Tibial nerve (tissue), 4 donors: ENCODE results near the gene NKX2-3. TPM values are rescaled to one million over a fixed set of nuclear protein-coding genes. Genes with fewer than 3 reads are reported as not detected.

Source experiments
- DNase-seq, 2 donors: peaks; one replicate each; pipeline ENCODE4 v3.0.0-alpha.2; 2019; ENCODE audit warnings: low spot score in 2 of 2
- H3K27ac ChIP-seq, 4 donors: fragments of 200-600 bp; sonication (generic) in 3 of 4; one replicate each; pipeline ENCODE4 v1.5.1; 2017 to 2019; ENCODE audit warnings: mild to moderate bottlenecking in 1 of 4
- H3K27me3 ChIP-seq, 2 donors: fragments of 200-600 bp; sonication (generic) in 1 of 2; one replicate each; pipeline versions ENCODE4 v1.5.1 to v1.6.0; 2017 to 2019
- H3K36me3 ChIP-seq, 3 donors: fragments of 200-600 bp; sonication (generic); one replicate each; pipeline ENCODE4 v1.5.1; 2018 to 2019
- H3K4me1 ChIP-seq, 4 donors: fragments of 200-600 bp; sonication (generic) in 3 of 4; one replicate each; pipeline ENCODE4 v1.5.1; 2017 to 2019
- H3K4me3 ChIP-seq, 4 donors: fragments of 200-600 bp; sonication (generic) in 3 of 4; one replicate each; pipeline ENCODE4 v1.5.1; 2017 to 2019; ENCODE audit warnings: mild to moderate bottlenecking in 1 of 4, moderate library complexity in 1 of 4
- H3K9me3 ChIP-seq, 4 donors: fragments of 200-600 bp; sonication (generic) in 3 of 4; one replicate each; pipeline ENCODE4 v1.5.1; 2017 to 2019
- CTCF ChIP-seq, 5 experiments: fragments of 200-600 bp in 3 of 5; fragments of 450-650 bp in 2 of 5; sonication (generic) in 3 of 5; IDR thresholded peaks; one replicate each; pipeline ENCODE4 v1.5.1; 2016 to 2019; ENCODE audit warnings: antibody characterized with exemption in 5 of 5, mild to moderate bottlenecking in 3 of 5, moderate library complexity in 2 of 5
- EP300 ChIP-seq, 2 donors: sonication (generic); formaldehyde crosslinking; IDR thresholded peaks; one replicate each; pipeline ENCODE4 v1.6.1; 2017; ENCODE audit warnings: antibody characterized with exemption in 2 of 2, mild to moderate bottlenecking in 1 of 2
- POLR2A ChIP-seq, 2 donors: fragments of 450-650 bp; IDR thresholded peaks; one replicate each; pipeline ENCODE4 v1.6.1; 2017; ENCODE audit warnings: antibody characterized with exemption in 2 of 2, mild to moderate bottlenecking in 2 of 2, moderate library complexity in 2 of 2
- WGBS, 2 donors: methylation state at CpG; one replicate each; pipeline ENCODE4 v1.1.5; 2018; 5-methylcytosine and 5-hydroxymethylcytosine counted together
- total RNA-seq, 4 donors: library from RNA; depleted of rRNA; stranded (reverse); fragments of >200 nt; gene quantifications; one replicate each; pipeline ENCODE4 v1.1.0, GENCODE V29; 2016

NKX2-3 gene
- total RNA-seq, 4 donors from 2014 or later: not detected

- H3K27ac ChIP-seq: no peak overlapping the region
- H3K4me1 ChIP-seq: peaks cover 0 to 51% (median 6%) of the 10 kb centered on the region in 4 donors
- 1 to 2% methylated on average over 24 to 25 of the region's 25 CpGs for WGBS, 2 donors
- H3K36me3 ChIP-seq: no peaks in the 10 kb centered on the region
- DNase-seq: no peak
- TF ChIP-seq CTCF (IDR thresholded peaks at IDR 0.05) (no peak), POLR2A (IDR thresholded peaks at IDR 0.05) (no peak), EP300 (IDR thresholded peaks at IDR 0.05) (no peak)
- no peaks in the 10 kb centered on the region for H3K9me3 ChIP-seq
- peaks cover 2 to 100% of the 10 kb centered on the region in 2 donors for H3K27me3 ChIP-seq
- H3K4me3 ChIP-seq: no peak overlapping the region
These were observed 9.4 kb upstream of the NKX2-3 start for GRCh38 chr10:99523251-99523773.

GRCh38 chr10:99524050-99524666, 8.6 kb upstream of the NKX2-3 start:
- no peak overlapping the region for H3K4me3 ChIP-seq
- H3K9me3 ChIP-seq: no peaks in the 10 kb centered on the region
- no peak for TF ChIP-seq EP300 (IDR thresholded peaks at IDR 0.05)
- TF ChIP-seq CTCF (IDR thresholded peaks at IDR 0.05): no peak
- no peak for TF ChIP-seq POLR2A (IDR thresholded peaks at IDR 0.05)
- H3K27me3 ChIP-seq: peaks cover 2 to 100% of the 10 kb centered on the region in 2 donors
- no peak for DNase-seq
- 16 to 19% methylated on average over 10 of the region's 10 CpGs for WGBS, 2 donors
- H3K27ac ChIP-seq: no peak overlapping the region
- no peaks in the 10 kb centered on the region for H3K36me3 ChIP-seq
- peaks cover 0 to 54% (median 6%) of the 10 kb centered on the region in 4 donors for H3K4me1 ChIP-seq

GRCh38 chr10:99524736-99525380, 7.9 kb upstream of the NKX2-3 start:
- no peak for DNase-seq
- TF ChIP-seq EP300 (IDR thresholded peaks at IDR 0.05) (no peak), CTCF (IDR thresholded peaks at IDR 0.05) (no peak), POLR2A (IDR thresholded peaks at IDR 0.05) (no peak)
- H3K36me3 ChIP-seq: no peaks in the 10 kb centered on the region
- peaks cover 0 to 54% (median 6%) of the 10 kb centered on the region in 4 donors for H3K4me1 ChIP-seq
- H3K27ac ChIP-seq: no peak overlapping the region
- H3K9me3 ChIP-seq: no peaks in the 10 kb centered on the region
- peaks cover 2 to 100% of the 10 kb centered on the region in 2 donors for H3K27me3 ChIP-seq
- 32 to 40% methylated on average over 10 of the region's 10 CpGs for WGBS, 2 donors
- no peak overlapping the region for H3K4me3 ChIP-seq

GRCh38 chr10:99525897-99526296, 6.8 kb upstream of the NKX2-3 start:
- H3K27me3 ChIP-seq: peaks cover 2 to 100% of the 10 kb centered on the region in 2 donors
- TF ChIP-seq POLR2A (IDR thresholded peaks at IDR 0.05) (no peak), EP300 (IDR thresholded peaks at IDR 0.05) (no peak), CTCF (IDR thresholded peaks at IDR 0.05) (no peak)
- peaks cover 0 to 55% (median 5%) of the 10 kb centered on the region in 4 donors for H3K4me1 ChIP-seq
- H3K4me3 ChIP-seq: no peak overlapping the region
- H3K27ac ChIP-seq: no peak overlapping the region
- no peaks in the 10 kb centered on the region for H3K9me3 ChIP-seq
- DNase-seq: no peak
- no peaks in the 10 kb centered on the region for H3K36me3 ChIP-seq

GRCh38 chr10:99526861-99527504, 5.8 kb upstream of the NKX2-3 start:
- WGBS, 2 donors: 14 to 34% methylated on average over 15 to 24 of the region's 24 CpGs
- Histone ChIP-seq H3K4me1 (peaks cover 0 to 49% (median 5%) of the 10 kb centered on the region in 4 donors), H3K27me3 (peaks cover 2 to 100% of the 10 kb centered on the region in 2 donors)

More at GRCh38 chr10:99526861-99527504, 5.8 kb upstream of the NKX2-3 start:
- H3K36me3 ChIP-seq: no peaks in the 10 kb centered on the region
- peak overlapping the region in 1 of 4 donors; percentile 20 for H3K27ac ChIP-seq
- no peak overlapping the region for H3K4me3 ChIP-seq
- no peaks in the 10 kb centered on the region for H3K9me3 ChIP-seq
- DNase-seq: no peak
- TF ChIP-seq POLR2A (IDR thresholded peaks at IDR 0.05): no peak
- TF ChIP-seq CTCF (IDR thresholded peaks at IDR 0.05): no peak
- TF ChIP-seq EP300 (IDR thresholded peaks at IDR 0.05): no peak
